Kasumi-1 (cell line): ENCODE data around the gene CHD8.
A peak's percentile ranks its signal among the peaks of the same experiment; 100 is the strongest.
"Not testable (repeated sequence)": the region's sequence is repeated elsewhere in the genome, so short reads cannot be mapped to it uniquely, and the experiment has no call there.

Experiments used
- DNase-seq, 2 experiments: peaks; one replicate each; lab custom pipeline; 2025; lab: John Stamatoyannopoulos, UW

CHD8 gene

GRCh38 chr14:21455912-21456667 is at the start of gene CHD8:
Gene CHD8 (minus strand): TSS chr14:21456123. CDS start chr14:21431643, 24,480 bp downstream.
- peak; percentile 99 to 100 for DNase-seq

- no peak for DNase-seq
These were observed 49.2 kb upstream of the CHD8 start for GRCh38 chr14:21505012-21505553.

- no peak for DNase-seq
These were observed 47.5 kb upstream of the CHD8 start for GRCh38 chr14:21503376-21503775.

GRCh38 chr14:21501568-21501967 is 45.6 kb upstream of the CHD8 start:
- no peak for DNase-seq

- peak; percentile 68 to 86 for DNase-seq
These were observed 42.9 kb upstream of the CHD8 start for GRCh38 chr14:21498540-21499526.

- DNase-seq = no peak
These were observed 40.5 kb upstream of the CHD8 start for GRCh38 chr14:21496453-21496852.

GRCh38 chr14:21494902-21495762 is 39.2 kb upstream of the CHD8 start:
- no peak for DNase-seq

- DNase-seq = no peak
These were observed 30.7 kb upstream of the CHD8 start for GRCh38 chr14:21486640-21487087.

- peak; percentile 100 for DNase-seq
These were observed 21.2 kb upstream of the CHD8 start, which contains the start of the genes RAB2B and TOX4 for GRCh38 chr14:21476925-21477681. Gene RAB2B (minus strand): TSS chr14:21476959. CDS start chr14:21476872, 87 bp downstream. Gene TOX4 (plus strand): TSS chr14:21477195. CDS start chr14:21477279, 84 bp downstream.

- DNase-seq = peak; percentile 71 to 81
These were observed 20.6 kb upstream of the CHD8 start for GRCh38 chr14:21476523-21476924.

GRCh38 chr14:21475767-21476522 is 20.0 kb upstream of the CHD8 start:
- DNase-seq = peak in 1 of 2 experiments; percentile 46

- DNase-seq = no peak
These were observed 11.7 kb upstream of the CHD8 start for GRCh38 chr14:21467616-21468015.

GRCh38 chr14:21455592-21455911 is 371 bp downstream of the CHD8 start:
- peak in 1 of 2 experiments; percentile 53 for DNase-seq

GRCh38 chr14:21454843-21455544 is 929 bp downstream of the CHD8 start:
- peak in 1 of 2 experiments; percentile 20 for DNase-seq

- no peak for DNase-seq
These were observed 6.1 kb downstream of the CHD8 start for GRCh38 chr14:21449899-21450216.

GRCh38 chr14:21442657-21443056 is 13.3 kb downstream of the CHD8 start:
- DNase-seq = not testable (repeated sequence)

GRCh38 chr14:21440859-21441258 is 15.1 kb downstream of the CHD8 start:
- DNase-seq = peak; percentile 48 to 75

GRCh38 chr14:21437063-21437901 is 18.6 kb downstream of the CHD8 start:
- peak; percentile 94 to 96 for DNase-seq
